ENCODE data around the gene SPG11.
"Not testable (repeated sequence)": the region's sequence is repeated elsewhere in the genome, so short reads cannot be mapped to it uniquely, and the experiment has no call there.

Gene SPG11

DNA sequence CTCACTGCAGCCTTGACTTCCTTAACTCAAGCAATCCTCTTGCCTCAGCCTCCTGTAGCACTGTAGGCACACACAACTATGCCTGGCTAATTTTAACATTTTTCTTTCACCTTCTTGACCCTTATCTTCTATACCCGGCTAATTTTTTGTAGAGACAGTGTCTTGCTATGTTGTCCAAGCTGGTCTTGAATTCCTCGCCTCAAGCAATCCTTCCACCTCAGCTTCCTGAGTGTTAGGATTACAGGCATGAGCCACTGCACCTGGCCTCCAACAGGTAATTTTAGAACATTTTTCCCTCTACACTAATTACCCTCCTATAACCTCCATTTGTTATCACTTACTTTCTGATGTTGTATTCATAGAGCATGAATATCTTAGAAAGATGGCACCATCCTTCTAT is 60.3 kb downstream of the SPG11 start:
- no peak for DNase-seq (ENCODE audit: low read depth)

DNA sequence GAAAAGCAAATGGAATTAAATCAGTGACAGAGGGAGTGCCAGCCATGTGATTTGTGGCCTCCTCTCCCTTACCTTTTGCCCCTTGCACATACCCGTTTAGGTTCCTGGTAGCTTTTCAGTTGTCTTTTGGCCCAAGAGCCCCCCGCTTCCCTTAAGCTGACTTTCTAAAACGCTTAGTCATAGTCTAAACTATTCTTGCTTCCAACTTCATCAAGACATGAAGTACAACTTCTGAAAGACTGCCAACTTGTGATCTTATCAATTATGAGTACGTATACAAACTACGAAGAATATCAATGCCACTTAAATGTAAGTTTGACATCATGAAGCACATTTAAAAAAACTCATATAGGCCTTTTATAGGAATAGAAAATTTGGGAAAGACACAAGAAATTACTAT is 64.6 kb downstream of the SPG11 start:
- peak; percentile 75 for DNase-seq (ENCODE audit: low read depth)

DNA sequence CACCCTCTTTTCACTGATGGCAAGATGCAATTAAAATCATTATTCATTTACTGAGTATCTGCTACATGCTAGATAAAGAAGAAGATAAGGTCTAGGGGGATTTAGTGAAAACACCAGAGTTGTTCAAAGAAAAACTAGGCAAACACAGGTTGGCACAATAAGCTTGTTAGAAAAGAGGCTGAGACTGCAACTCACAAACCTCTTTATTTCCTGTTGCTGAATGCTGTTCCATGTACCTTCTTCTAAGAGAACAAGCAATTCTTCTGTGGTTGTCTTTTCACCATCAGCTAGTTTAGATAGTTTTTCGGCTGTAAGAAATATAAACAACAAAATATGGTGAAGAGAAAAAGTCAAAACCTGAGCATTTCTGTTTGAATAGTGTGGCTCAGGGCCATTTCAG is 65.4 kb downstream of the SPG11 start:
- no peak for DNase-seq (ENCODE audit: low read depth)

GRCh38 chr15:44596511-44597010 is 66.9 kb downstream of the SPG11 start:
- no peak for DNase-seq (ENCODE audit: low read depth)

- DNase-seq (ENCODE audit: low read depth) = no peak
Observed at GRCh38 chr15:44595656-44596510, 67.6 kb downstream of the SPG11 start.

GRCh38 chr15:44595246-44595645 is 68.2 kb downstream of the SPG11 start:
- DNase-seq (ENCODE audit: low read depth) = no peak

DNA sequence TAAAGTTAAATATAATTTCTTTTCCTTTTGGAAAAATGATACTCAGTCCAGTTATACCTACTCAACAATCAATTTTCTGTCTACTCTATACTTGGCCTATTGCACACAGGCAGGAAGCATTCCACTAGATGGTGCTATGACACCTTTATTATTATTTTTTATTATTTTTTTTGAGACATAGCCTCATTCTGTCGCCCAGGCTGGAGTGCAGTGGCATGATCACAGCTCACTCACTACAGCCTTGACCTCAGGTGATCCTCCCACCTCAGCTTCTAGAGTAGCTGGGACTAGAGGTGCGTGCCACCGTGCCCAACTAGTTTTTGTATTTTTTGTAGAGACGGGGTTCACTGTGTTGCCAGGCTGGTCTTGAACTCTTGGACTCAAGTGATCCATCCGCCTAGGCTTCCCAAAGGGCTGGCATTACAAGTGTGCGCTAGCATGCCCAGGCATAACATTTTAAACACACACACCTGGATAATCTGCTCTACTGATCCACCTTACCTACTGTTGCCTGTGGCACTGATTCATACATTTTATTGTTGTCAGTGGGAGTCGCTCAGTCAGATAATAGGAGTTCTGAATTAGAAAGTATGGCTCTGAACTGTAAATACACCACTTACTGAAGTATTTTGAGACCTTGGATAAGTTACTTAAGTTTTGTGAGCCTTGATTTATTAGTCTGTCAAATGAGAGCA is 70.3 kb downstream of the SPG11 start:
- peak; percentile 15 for DNase-seq (ENCODE audit: low read depth)

GRCh38 chr15:44591326-44591725 is 72.1 kb downstream of the SPG11 start:
- no peak for DNase-seq (ENCODE audit: low read depth)

DNA sequence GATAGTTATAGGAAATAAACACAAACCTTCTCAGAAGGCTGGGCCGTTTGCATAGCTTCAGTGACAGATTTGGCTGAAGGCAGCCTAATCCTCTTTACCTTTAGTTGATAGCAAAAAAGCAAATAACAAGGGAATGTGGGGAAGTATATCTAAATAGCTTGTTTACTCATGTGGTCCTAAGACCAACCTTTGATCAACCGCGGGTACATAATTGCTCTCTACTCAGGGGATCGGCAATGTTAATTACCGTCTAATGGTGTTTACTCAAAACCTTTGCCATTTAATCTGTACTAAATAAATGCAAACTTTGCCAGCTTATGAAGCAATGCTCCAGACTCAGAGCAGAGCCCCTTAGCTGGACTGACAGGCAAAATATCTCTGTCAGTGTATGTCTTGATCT is 74.9 kb downstream of the SPG11 start:
- no peak for DNase-seq (ENCODE audit: low read depth)

DNA sequence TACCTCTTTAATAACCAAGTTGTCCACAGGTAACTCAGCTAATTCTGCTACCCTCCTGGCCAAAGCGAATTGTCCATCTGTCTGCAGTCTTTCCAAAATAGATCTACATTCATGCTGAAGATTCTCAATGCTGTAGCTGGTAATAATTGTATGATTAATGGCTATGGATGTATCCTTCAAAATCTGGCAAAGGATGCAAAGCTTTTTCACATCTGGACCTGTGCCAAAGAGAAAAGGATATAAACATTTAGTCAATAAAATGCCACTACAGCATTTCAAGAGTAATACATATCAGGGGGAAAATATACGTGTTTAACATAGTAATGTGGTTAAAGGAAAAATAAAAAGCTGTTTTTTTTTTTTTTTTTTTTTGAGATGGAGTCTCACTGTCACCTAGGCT is 77.8 kb downstream of the SPG11 start:
- no peak for DNase-seq (ENCODE audit: low read depth)

- DNase-seq (ENCODE audit: low read depth) = peak; percentile 37
Observed at GRCh38 chr15:44584162-44584749, 79.2 kb downstream of the SPG11 start.

- no peak for DNase-seq (ENCODE audit: low read depth)
Observed at GRCh38 chr15:44580105-44580504, 83.4 kb downstream of the SPG11 start.

DNA sequence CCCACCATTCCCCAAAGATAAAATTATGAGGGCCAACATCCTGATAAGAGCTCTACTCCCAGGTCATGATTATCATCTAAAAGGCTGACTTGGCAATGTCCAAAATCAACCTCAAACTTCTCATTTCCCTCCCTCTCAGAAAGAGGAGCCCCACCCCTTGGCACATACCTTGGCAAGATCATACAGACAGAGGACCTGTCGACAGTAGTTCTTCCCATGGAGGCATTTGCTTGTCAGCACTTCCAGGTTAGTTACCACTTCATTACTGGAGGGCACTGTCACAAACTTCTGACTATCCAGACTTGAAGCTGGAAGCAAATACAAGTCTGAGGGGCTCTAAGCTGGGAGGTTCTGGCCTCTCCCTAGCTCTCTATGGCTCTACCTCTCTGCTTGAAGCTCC is 88.7 kb downstream of the SPG11 start:
- DNase-seq (ENCODE audit: low read depth) = no peak

GRCh38 chr15:44573386-44573785 is 90.1 kb downstream of the SPG11 start:
- no peak for DNase-seq (ENCODE audit: low read depth)

- no peak for DNase-seq (ENCODE audit: low read depth)
Observed at GRCh38 chr15:44570361-44570760, 93.1 kb downstream of the SPG11 start.

DNA sequence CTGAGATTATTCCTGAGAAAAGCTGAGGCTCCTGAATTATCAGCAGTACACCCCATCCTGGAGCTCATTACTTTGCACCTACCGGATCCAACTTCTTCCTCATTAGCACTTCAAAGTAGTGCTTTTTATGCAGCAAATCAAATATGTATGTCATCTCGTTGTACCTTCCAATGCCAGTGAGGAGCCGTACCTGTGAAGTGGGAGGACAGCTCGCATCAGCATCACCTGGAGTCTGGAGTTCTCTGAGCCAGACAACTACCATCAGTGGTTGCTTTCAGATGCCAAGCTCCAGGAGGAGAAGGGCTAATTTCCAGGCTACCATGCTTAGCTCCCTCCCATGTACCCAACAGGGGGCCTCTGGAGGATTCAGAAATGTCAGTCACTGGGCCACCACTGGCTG is 94.1 kb downstream of the SPG11 start:
- no peak for DNase-seq (ENCODE audit: low read depth)

GRCh38 chr15:44568338-44568737 is 95.1 kb downstream of the SPG11 start:
- DNase-seq (ENCODE audit: low read depth) = no peak

GRCh38 chr15:44566155-44566540 is 97.3 kb downstream of the SPG11 start:
- no peak for DNase-seq (ENCODE audit: low read depth)

GRCh38 chr15:44565387-44566154 is 97.9 kb downstream of the SPG11 start:
- no peak for DNase-seq (ENCODE audit: low read depth)

DNA sequence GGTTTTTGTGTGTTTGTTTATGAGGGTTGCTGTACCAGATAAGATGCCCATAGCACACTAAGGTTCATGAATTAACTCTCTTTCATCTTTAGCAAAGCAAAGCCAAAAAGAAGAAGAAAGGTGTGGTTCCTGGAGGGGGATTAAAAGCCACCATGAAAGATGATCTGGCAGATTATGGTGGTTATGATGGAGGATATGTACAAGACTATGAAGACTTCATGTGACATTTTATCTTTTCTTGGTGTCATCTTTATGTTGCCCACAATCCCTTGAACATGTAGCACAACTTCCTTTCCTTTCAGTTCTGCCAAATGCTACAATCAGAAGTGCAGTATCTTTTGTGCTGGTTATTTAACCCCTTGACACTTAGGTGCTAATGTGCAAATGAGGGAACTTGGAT is 102.5 kb downstream of the SPG11 start:
- not testable (repeated sequence) for DNase-seq (ENCODE audit: low read depth)

DNA sequence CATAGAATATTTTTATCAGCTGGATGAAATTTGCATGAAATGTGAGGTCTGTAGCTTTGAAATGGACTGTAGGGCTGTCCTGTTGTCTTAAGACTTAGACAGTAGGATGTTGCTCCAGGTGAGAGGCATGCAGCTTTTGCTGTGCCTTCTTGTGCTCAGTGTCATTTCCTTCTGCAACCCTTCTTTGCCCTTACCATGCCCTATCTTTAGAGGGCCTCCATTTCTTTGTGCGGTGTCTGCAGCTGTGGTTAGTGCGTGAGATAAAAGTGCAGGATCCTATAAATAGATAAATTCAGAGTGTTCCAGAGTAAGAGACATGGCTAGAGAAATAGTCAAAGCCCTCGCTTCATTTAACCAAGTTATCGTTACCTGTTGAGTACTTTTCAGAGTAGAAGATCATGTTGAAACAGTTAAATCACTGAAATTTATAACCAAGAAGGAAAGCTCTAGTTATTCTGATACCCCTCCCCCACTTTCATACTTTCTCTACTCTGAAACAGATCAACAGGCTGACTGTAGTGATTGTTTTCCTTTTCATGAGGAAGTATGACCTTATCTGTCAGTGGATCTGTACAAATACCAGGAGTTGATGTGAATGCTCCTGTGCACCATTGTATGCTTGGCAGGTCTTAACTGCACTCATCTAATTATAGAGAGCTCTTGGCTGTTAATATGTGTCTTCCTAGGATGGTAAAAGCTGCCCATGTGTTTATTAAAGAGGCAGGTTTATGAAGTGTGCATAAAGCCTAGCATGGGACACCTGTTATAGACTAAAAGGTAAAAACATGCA is 108.3 kb downstream of the SPG11 start:
- DNase-seq (ENCODE audit: low read depth) = peak; percentile 32
